AML-193 (cell line): Measurements from ENCODE around the gene ANXA2.

Experiments
- DNase-seq, 2 experiments: peaks; one replicate each; lab custom pipeline; 2025; lab: John Stamatoyannopoulos, UW

The ANXA2 gene

GRCh38 chr15:60370105-60370868 is 27.5 kb downstream of the ANXA2 start:
- DNase-seq = no peak

DNA sequence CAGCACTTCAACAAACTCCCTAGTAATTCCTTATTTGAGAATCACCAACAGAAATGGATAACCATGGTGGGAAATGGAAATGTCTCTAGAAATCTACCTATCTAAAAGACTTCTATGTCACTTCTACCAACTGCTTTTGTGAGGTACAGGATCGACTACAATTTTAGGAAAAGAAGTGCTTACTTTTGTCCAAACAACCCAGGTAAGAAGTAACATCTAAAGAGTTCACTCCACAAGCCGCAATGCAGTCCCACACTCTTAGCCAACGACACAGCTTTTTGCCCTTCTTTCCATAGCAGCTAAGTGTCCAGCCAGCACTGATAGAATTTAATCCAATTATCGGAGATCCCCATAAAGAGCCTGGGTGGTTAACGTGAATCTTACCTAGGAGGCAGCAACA is 28.1 kb downstream of the ANXA2 start:
- DNase-seq = no peak

- no peak for DNase-seq
Measured at GRCh38 chr15:60364612-60364924, 33.2 kb downstream of the ANXA2 start.

DNA sequence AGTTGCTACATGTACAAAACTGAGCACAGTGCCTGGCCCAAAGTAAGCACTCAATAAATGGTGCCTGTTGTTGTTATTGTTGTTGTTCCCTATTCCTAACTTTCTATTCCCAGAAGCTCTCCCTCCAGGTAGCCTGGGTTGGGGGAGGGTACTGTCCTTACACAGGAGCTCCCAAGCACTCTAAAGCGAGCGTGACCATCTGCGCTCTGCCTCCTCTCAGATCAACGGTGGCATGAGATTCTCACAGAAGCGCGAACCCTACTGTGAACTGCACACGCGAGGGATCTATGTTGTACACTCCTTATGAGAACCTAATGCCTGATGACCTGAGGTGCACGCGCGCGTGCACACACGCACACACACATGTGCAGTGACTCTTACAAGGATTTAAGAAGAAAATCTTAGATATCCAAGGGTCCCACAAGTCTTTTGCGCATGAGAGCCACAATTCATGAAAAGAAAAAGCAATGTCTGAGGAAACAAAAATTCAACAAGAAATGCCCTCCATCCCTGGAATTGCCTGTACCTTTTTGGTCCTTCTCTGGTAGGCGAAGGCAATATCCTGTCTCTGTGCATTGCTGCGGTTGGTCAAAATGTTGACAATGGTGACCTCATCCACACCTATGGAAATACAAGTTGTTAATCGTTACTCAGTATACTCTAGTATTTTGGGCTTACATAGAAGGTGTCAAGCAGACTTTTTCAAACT is 33.7 kb downstream of the ANXA2 start:
- DNase-seq = no peak

DNA sequence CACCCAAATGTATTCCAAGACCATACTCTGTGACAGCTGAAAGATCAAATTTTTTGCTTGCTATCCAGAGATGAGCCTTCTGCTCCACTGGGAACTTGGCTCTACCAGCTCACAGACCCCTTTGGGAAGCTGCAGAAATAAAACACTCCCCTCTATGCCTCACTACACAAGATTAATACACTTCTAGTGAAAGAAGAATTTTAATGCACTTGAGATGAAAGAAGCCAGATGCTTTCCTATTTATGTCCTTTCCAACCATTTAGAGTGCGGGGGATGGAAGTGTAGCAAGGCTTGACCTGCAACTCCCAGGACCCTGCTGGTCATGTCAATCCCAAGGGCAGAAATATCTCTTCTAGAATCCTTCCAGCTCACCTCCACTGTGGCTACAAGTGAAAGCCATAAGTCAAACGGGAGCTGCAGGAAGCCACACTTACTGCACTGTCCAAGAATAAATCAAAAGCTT is 34.7 kb downstream of the ANXA2 start:
- DNase-seq = no peak

DNA sequence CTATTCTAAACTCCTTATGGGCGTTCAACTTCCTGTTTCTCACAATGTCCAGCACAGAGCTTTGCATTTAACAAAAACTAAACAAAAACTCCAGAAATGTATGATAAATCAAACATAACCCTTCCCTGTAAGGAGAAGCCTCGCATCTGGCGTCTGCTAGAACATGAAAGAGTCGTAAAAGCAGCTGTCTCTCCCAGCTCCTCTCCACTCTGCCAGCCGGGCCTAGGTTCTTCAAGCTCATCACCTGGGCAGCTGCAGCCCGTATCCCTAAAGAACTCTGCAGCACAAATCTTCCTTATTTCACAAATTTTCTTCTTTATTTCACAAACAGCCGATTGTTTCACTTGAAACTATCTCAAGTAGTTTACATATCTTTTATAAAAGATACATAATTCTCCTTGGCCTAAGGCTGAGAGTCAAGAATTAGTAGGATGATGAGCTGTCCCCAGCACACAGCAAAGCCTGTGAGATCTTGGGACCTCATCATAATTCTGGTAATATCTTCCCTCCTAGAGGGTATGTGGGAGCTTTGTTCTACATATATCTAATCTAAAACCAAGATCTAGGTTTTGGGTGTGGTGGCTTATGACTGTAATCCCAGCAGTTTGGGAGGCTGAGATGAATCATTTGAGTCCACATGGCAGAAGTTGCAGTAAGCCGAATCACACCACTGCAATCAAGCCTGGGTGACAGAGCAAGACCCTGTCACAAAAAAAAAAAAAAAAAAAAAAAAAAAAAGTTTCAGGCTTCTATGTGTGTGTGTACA is 35.3 kb downstream of the ANXA2 start:
- DNase-seq = no peak

- peak; percentile 33 to 41 for DNase-seq
Measured at GRCh38 chr15:60359738-60360137, 38.0 kb downstream of the ANXA2 start.

DNA sequence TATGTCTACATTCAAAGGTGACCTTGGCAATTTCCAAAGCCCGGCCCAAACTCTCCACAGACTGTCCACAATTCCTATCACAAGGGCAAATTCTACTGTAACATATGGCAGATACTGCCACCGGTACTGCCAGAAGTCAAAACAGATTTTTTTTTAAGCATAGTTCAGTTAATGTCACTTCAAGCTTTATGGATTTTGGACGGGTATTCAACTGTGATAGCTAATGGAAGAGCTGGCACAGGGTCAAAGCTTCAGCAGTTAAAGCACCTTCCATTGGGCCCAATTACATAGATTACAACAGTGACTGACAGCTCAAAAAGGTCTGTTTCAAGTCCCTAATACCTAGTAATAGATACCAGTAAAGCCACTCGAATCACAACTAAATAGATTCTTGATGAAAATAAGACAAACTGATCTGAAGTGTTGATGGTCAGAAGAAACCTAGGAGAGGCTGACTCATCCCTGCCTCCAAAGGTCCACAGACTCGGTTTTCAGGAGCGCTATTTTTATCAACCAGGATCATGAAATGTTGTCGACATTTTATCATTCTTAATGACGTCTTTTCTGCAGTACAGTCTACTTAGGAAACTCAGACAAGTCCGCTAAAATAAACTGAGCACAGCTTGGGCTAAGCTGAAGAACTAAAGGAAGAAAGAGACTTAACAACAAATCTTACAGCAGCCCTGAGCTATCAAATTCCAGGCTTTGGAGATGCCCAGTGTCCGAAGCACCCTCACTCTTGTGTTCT is 38.7 kb downstream of the ANXA2 start:
- no peak for DNase-seq

DNA sequence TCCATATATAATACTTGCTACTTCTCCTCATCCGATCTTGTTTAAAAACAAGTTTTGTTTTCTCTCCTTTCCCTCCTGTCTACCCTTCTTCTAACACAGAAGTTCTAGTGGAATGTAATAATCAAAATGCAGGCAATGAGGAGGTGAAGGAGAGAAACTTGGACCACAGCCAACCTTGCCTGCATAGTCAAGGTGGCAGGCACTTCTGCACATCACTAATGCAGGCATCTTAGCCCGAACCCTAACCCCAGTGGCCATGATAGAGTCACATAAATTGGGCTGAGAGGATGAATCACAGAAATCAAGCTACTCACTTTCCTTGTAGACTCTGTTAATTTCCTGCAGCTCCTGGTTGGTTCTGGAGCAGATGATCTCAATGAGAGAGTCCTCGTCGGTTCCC is 41.0 kb downstream of the ANXA2 start:
- DNase-seq = no peak

DNA sequence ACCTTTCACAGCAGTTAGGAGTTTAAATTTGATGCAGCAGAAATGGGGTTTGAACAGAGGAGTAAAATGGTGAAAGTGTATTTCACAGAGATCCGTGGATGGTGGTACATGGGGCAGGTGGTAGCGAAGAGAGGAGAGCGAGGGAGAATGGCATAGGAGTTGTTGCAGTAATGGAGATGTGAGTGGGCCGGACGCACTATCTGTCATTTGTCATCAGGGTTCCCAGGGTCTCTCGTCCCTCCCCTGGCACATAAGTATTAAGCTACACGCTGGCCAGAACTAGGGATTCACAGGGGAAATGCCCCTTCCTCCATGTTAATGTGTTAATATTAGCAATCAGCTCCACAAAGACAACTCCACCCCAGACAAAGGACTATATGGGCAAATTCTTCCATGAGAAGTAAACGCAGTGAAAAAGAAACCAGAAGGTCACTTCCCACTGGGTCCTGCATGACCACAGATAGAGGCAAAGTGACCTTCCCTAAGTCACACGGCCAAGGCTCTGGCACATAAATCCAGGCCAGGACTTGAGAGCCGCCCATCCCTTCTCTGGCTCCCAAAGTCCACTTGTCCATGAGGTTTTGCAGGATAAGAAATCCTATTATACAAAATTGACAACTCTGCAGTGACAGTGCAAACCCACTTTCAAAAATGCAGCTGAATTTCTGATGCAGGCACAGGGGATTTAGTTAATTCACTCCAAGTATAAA is 42.5 kb downstream of the ANXA2 start:
- no peak for DNase-seq

- no peak for DNase-seq
Measured at GRCh38 chr15:60353245-60353920, 44.4 kb downstream of the ANXA2 start.

DNA sequence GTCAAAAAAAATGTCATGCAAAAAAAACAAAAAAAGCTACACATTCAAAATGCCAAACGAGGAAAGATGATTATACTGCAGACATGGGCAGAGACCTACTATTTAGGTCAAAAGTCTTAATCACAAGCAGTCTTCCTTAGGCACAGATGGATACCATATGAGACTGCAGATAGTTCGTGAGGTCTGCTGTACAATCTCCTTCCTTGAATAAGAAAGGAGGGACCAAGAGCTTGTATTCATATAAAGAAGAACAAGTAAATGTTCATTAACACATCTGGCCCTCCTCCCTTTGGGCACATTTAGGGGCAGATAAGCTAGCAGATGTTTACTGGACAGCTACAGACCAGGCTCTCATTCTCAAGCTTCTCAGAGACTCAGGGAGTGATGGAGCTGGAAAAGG is 45.3 kb downstream of the ANXA2 start:
- no peak for DNase-seq

DNA sequence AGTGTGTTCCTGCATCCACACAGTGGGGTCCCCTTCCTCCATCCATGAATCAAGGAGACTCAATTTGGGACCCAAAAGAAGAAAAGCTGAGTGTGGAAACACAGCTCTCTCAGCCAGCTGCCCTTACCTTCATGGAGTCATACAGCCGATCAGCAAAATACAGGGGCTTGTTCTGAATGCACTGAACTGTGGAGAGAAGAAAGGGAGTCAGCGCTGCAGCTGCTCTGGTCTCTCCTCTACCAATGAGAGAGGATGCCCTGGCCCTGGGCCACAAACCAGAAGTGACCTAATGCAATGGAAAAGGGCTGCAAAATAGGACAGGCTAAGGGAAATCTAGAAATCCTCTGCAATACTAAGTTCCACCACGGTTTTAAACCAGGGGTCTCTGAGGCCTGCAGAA is 46.7 kb downstream of the ANXA2 start:
- DNase-seq = no peak

DNA sequence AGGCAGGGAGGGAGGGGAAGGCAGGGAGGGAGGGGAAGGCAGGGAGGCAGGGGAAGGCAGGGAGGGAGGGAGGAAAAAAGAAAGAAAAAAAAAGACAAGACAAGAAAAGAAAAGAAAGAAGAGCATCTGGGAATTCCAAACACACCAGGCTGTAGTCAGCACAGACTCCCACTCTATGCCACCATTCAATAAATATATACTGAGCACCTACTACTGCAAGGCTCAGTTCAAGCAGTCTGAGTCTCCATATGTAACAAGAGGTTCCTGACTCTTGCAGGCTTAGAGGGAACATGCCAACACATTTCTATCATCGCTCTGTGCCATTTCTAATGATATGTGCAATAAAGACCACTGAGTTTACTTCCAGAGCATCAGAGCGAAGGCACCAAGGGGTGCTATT is 47.7 kb downstream of the ANXA2 start:
- DNase-seq = no peak

GRCh38 chr15:60349589-60349988 is 48.2 kb downstream of the ANXA2 start:
- DNase-seq = no peak

GRCh38 chr15:60347480-60348049 is 50.2 kb downstream of the ANXA2 start:
- DNase-seq = no peak

- DNase-seq = no peak
Measured at GRCh38 chr15:60346653-60347052, 51.1 kb downstream of the ANXA2 start.

DNA sequence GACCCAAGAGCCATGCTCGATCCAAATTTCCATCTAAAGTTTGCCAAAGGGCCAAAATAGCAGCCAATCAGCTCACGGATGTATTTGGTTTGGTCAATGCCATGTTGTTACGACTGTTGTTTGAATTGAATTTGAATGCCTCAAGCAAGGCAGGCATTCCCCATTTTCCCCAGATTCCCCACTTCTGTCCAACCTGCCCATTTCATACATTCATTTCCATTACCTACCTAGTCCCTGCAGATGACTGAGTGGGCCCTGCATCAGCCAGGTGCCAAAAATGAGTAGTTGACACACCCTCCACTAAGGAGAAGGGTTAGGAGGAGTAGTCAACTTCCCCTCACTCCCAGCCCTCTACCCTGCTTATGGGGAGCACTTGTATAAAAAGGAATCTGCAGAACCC is 51.7 kb downstream of the ANXA2 start:
- DNase-seq = no peak

GRCh38 chr15:60345598-60345997 is 52.2 kb downstream of the ANXA2 start:
- no peak for DNase-seq

DNA sequence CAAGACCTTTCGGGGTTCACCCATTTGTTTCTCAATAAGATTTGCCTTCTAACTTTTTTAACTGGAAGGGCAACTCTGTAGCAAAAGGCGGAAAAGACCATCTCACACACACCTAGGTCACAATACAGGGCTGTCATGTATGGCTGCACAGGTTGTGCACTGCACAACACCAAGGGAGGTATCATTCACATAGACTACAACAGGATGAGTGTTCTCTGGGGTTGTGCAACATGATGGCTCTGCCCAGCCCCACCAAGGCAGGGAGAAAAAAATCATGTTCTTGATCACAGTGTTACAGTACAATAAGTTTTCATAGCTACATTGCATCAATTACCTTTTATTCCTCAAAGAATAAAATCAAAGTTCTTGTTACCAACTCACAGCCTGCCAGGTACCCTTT is 52.8 kb downstream of the ANXA2 start:
- no peak for DNase-seq

GRCh38 chr15:60344461-60344860 is 53.3 kb downstream of the ANXA2 start:
- DNase-seq = no peak
